Right atrium auricular region (tissue), 2 donors: Measurements from ENCODE around the gene ATF2. TPM values are rescaled to one million over a fixed set of nuclear protein-coding genes. Genes with fewer than 3 reads are reported as not detected.

ENCODE experiments used
- DNase-seq: peaks from one replicate; pipeline ENCODE4 v3.0.0-alpha.2; 2019; ENCODE audit warnings: low spot score
- H3K27ac ChIP-seq, 2 donors: fragments of 200-600 bp; sonication (generic); 1 replicate in 1 of 2; 2 replicates in 1 of 2; pipeline ENCODE4 v1.5.1; 2016 to 2019
- H3K27me3 ChIP-seq, 2 donors: fragments of 200-600 bp; sonication (generic); one replicate each; pipeline versions ENCODE4 v1.5.1 to v1.6.0; 2017 to 2019
- H3K36me3 ChIP-seq: fragments of 200-600 bp; sonication (generic); one replicate; pipeline ENCODE4 v1.5.1; 2016
- H3K4me1 ChIP-seq, 2 donors: fragments of 200-600 bp; sonication (generic); one replicate each; pipeline versions ENCODE4 v1.5.1 to v1.6.0; 2017 to 2019
- H3K4me3 ChIP-seq, 2 donors: fragments of 200-600 bp; sonication (generic); 1 replicate in 1 of 2; 2 replicates in 1 of 2; pipeline ENCODE4 v1.5.1; 2017 to 2019; ENCODE audit warnings: mild to moderate bottlenecking in 1 of 2, moderate library complexity in 1 of 2
- H3K9me3 ChIP-seq, 2 donors: fragments of 200-600 bp; sonication (generic); one replicate each; pipeline ENCODE4 v1.5.1; 2019
- total RNA-seq, 2 donors: library from RNA; depleted of rRNA; stranded (reverse); fragments of >200 nt; gene quantifications; one replicate each; pipeline ENCODE4 v1.1.0, GENCODE V29; 2016
- TF ChIP-seq, protein P1 (sequence below), 2 donors: fragments of 200-600 bp; sonication (generic); IDR thresholded peaks; one replicate each; pipeline ENCODE4 v1.5.1; 2019; ENCODE audit warnings: antibody characterized with exemption in 2 of 2

ATF2 gene
- total RNA-seq, 2 donors from 2014 or later = 22.3 to 28.1 TPM

DNA sequence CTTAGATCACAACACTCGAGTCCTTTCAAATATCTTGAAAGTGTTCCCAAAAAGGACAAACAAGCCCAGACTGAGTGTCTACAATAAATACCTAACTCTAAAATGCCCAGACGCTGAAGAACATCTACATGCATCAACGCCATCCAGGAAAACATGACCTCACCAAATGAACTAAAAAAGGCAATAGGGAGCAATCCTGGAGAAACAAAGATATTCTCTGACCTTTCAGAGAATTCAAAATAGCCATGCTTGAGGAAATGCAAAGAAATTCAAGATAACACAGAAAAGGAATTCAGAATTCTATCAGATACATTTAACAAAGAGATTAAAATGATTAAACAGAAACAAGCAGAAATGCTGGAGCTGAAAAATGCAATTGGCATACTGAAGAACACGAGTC is 101.6 kb downstream of the ATF2 start:
- TF ChIP-seq, protein P1, sequence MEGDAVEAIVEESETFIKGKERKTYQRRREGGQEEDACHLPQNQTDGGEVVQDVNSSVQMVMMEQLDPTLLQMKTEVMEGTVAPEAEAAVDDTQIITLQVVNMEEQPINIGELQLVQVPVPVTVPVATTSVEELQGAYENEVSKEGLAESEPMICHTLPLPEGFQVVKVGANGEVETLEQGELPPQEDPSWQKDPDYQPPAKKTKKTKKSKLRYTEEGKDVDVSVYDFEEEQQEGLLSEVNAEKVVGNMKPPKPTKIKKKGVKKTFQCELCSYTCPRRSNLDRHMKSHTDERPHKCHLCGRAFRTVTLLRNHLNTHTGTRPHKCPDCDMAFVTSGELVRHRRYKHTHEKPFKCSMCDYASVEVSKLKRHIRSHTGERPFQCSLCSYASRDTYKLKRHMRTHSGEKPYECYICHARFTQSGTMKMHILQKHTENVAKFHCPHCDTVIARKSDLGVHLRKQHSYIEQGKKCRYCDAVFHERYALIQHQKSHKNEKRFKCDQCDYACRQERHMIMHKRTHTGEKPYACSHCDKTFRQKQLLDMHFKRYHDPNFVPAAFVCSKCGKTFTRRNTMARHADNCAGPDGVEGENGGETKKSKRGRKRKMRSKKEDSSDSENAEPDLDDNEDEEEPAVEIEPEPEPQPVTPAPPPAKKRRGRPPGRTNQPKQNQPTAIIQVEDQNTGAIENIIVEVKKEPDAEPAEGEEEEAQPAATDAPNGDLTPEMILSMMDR (IDR thresholded peaks at IDR 0.05) = no peak
- DNase-seq = no peak
- no peaks in the 10 kb centered on the region for H3K27me3 ChIP-seq
- H3K4me1 ChIP-seq = no peaks in the 10 kb centered on the region
- no peaks in the 10 kb centered on the region for H3K36me3 ChIP-seq
- H3K27ac ChIP-seq = no peak overlapping the region
- no peaks in the 10 kb centered on the region for H3K9me3 ChIP-seq
- H3K4me3 ChIP-seq = no peak overlapping the region

DNA sequence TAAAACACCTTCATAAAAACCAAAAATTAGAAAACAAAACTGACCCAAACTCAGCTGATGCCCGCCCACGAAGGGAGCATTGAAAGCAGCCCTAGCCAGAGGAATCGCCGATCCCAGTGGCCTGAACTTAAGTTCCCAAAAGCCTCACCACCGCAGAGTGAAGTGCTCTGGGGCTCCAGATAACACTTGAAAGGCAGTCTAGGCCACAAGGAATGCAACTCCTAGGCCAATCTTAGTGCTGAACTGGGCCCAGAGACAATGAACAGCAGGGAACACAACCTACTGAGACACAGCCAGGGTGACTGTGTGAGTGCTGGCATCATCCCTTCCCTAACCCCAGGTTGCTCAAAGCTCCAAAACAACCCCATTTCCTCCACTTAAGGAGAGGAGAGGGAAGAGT is 103.2 kb downstream of the ATF2 start:
- Histone ChIP-seq H3K27me3 (no peaks in the 10 kb centered on the region), H3K36me3 (no peaks in the 10 kb centered on the region), H3K27ac (no peak overlapping the region), H3K4me1 (no peaks in the 10 kb centered on the region), H3K4me3 (no peak overlapping the region), H3K9me3 (no peaks in the 10 kb centered on the region)
- TF ChIP-seq, protein P1 (IDR thresholded peaks at IDR 0.05) = no peak
- DNase-seq = no peak

DNA sequence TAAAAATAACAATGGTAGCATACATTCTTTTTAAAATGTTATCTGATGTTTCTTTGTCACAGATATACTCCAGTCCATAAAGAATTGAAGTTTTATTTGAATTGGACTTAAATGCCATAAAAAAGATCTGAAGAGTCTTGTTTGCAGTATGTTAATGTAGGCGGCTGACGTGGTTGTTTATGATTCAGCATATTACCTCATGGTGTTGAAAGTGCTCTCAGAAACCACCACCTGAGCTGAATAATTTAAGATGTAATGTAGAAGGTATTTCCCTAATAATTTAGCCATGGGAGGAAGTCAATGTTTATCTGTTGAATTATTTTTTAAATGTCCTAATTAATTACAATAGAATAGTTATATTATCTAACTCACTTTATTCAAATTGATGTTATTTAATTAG is 104.3 kb downstream of the ATF2 start:
- Histone ChIP-seq H3K4me3 (no peak overlapping the region), H3K36me3 (no peaks in the 10 kb centered on the region), H3K9me3 (no peaks in the 10 kb centered on the region), H3K27me3 (no peaks in the 10 kb centered on the region), H3K27ac (no peak overlapping the region), H3K4me1 (no peaks in the 10 kb centered on the region)
- TF ChIP-seq, protein P1 (IDR thresholded peaks at IDR 0.05) = no peak
- no peak for DNase-seq

DNA sequence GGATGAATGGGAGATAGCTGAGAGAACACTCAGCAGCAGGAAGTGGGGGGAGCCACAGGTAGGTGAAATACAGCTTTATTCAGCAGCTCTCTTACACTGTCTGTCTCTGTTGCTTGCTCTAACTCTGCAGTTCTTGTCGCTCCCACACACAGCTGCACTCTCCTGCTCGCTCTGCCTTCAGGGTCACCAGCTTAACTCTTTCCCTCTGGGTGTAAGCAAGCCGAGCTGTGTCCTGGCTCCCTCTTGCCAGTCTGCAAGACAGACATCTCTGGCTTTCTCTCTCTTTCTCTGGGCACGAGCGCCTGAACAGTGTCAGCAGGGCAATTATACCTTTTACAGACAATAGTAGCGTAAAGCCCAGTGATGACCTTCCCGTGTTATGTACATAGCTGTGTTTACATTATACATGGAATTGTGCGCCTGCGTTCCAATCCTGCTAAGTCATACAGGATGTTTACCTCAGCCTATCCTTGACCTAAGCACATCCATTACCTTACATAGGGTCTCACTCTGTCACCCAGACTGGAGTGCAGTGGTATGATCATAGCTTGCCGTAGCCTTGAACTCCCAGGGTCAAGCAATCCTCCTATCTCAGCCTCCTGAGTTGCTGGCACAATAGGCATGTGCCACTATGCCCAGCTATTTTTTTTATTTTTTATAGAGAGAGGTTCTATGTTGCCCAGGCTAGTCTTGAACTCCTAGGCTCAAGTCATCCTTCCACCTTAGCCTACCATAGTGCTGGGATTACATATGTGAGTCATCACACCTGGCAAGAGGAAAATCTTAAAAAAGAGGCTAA is 105.0 kb downstream of the ATF2 start:
- H3K27ac ChIP-seq = no peak overlapping the region
- no peaks in the 10 kb centered on the region for H3K9me3 ChIP-seq
- no peaks in the 10 kb centered on the region for H3K36me3 ChIP-seq
- H3K4me1 ChIP-seq = no peaks in the 10 kb centered on the region
- H3K27me3 ChIP-seq = no peaks in the 10 kb centered on the region
- TF ChIP-seq, protein P1 (IDR thresholded peaks at IDR 0.05) = no peak
- no peak for DNase-seq
- no peak overlapping the region for H3K4me3 ChIP-seq

DNA sequence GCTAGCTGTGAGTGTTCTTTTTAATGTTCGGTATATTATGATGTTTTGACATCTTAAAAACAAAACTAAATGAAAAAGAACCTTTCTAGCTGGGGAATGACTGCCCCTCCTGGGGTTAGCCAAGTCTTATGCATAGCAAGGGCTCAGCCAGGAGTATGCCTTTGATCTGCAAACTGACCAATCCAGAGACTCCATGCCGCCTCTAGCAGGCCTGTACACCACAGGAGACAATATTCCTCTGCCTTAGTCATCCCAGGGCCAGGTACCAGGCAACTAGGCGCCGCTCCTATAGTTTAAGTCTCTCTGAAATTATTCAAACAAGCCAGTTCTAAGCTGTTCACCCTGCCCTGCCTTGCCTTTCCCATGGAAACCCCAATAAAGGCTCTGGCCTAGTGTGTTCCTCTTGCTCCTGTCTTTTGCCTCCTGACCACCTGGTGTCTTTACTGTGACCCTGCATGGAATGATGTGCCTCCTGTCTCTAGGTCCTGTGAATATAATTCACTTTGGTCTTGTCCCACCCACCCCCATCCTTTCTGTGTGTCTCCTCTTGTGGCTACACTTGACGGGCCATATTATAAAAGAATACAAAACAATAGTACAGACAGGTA is 110.8 kb downstream of the ATF2 start:
- TF ChIP-seq, protein P1 (IDR thresholded peaks at IDR 0.05) = no peak
- H3K36me3 ChIP-seq = no peaks in the 10 kb centered on the region
- H3K27me3 ChIP-seq = no peaks in the 10 kb centered on the region
- DNase-seq = no peak
- no peaks in the 10 kb centered on the region for H3K9me3 ChIP-seq
- H3K4me3 ChIP-seq = no peak overlapping the region
- H3K4me1 ChIP-seq = no peaks in the 10 kb centered on the region
- no peak overlapping the region for H3K27ac ChIP-seq
